HG02642 (cell line): ENCODE measurements around the gene HES7.

Source experiments
- ATAC-seq: cut with Tn5 transposase; IDR thresholded peaks from one replicate; pipeline ENCODE4 v1.9.1; 2021; ENCODE audit warnings: mild to moderate bottlenecking; ENCODE audit not compliant: unreplicated experiment, poor library complexity

The HES7 gene

DNA sequence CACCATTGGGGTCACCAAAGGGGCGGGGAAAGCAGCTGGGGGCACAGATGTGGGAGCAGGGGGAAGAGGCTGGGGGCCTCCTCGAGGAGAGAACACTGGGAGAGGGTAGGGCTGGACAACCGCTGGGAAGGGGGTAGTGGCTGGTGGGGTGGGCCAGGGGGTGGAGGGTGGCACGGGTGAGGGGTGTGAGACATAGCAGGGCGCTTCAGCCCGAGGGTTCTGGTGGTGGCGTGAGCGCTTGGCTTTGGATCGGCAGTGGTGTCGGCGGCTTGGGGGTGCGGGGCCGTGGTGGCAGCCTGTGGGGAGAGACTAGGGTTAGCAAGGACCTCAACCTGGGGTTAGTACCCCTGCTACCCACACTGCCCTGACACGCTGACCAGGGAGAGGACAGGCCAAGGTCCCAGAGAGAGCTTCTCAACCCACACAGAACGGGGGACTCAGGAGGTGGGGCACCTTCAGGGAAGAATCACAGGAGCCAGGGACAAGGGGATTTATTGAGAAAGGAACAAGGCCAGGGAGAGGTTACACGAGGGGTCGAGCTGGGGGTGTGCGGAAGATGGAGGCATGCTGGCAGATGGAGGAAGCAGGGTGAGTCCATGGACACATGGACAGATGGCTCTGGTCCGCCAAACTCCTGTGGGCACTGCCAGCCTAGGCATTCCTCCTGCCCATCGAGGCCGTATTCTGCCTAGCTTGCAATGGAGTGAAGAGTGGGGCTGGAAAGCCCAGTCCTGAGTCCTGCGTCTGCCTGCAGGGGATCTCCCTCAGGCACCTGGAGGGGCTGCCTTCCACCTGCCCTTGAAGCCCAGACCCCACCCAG lies 19.9 kb upstream of the HES7 start:
- ATAC-seq: no peak

DNA sequence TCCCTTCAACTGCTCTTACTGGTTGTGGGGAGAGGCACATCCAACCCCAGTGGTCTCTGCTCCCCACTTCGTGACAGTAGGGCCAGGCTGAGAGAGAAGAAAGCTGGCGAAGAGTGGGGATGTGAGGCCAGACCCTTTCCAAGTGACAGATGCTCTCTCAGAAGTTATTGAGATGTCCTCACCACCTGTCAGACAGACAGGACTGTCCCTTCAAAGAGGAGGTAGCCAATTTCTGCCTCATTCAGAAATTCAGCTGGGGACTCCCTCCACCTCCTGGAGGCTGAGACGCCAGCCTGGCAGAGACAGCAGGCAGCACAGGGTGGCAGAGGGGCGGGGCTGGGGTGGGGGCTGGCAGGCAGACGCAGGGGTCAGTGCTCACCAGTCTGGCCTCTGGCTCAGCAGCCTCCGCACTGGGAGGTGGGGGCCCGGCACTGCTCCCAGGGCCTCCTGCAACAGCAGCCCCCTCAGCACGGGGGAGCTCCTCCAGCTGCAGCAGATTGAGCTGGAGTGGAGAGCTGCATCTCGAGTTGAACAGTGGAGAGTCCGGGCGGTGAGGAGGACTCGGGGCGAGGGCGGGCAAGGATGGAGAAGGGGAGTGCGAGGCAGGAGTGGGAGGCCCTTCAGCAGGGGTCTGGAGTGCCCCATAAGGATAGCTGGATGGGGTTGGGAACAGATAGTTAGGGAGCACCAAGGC lies 19.1 kb upstream of the HES7 start:
- ATAC-seq: no peak

DNA sequence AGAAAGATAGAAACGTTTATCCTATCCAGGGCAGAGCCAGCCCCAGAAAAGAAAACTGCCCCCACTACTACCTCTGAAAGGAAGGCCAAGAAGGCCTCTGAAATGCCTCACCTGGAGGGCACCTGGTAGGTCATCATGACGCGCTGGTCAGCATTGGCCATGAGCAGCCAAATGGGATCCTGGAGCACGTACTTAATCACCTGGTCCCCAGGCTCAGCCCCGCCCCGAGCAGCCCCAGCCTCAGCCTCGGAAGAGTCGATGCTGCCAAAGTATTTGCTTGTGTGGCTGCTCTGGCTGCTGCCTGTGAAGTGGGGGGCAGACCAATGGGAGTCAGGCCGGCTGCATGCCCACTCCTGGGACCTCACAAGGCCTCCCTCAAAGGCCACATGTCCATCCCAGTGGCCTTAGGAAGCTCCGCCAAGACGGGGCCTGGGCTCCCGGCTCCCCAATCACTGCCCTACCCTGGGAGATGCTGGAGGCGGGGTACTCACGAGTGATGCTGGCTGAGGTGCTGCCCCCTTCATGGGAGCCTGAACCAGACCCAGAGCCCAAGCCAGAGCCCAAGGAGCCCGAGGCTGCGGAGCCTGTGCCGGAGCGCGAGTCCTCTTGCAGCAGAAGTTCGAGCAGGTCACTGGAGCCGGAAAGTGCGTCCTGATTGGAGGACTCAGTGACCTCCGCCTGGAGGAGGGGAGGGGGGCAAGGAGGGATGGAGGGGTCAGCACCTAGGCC lies 18.4 kb upstream of the HES7 start:
- no peak for ATAC-seq

DNA sequence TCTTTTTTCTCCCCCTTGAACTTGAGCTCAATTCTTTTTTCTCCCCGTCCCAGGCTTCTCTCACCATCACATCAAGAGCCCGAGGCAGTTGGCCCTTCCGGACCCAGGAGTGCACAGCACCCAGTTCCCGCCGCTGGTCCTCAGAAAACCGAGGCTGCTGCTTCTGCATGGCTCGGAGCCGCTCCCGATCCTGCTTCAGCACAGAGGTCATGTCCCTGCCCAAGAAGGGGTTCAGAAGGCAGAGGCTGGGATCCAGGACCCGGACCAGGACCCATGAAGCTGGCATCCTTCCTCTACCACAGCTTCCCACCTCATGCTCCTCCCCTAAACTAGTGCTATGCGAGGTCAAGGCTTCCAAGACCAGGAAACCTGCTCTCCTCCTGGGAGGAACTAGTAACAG lies 17.8 kb upstream of the HES7 start:
- no peak for ATAC-seq

DNA sequence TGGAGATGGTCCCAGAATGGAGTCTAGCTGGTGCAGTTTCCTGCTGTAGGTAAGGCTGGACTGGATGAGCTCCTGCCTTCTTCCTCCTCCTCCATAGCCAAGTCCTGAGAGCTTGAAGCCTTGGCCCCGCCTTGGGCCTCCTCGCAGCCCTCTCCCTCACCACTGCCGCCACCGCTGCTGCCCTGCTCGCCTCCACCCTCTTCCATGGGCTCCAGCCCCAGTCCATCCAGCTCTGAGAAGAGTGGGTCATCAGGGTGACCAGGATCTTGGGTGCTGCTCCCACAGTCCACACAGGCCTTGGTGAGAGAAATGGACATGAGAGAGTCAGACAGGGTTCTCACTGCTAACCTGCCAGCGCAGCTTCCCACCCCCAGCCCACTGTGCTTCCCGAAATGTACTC lies 17.1 kb upstream of the HES7 start:
- ATAC-seq: no peak

DNA sequence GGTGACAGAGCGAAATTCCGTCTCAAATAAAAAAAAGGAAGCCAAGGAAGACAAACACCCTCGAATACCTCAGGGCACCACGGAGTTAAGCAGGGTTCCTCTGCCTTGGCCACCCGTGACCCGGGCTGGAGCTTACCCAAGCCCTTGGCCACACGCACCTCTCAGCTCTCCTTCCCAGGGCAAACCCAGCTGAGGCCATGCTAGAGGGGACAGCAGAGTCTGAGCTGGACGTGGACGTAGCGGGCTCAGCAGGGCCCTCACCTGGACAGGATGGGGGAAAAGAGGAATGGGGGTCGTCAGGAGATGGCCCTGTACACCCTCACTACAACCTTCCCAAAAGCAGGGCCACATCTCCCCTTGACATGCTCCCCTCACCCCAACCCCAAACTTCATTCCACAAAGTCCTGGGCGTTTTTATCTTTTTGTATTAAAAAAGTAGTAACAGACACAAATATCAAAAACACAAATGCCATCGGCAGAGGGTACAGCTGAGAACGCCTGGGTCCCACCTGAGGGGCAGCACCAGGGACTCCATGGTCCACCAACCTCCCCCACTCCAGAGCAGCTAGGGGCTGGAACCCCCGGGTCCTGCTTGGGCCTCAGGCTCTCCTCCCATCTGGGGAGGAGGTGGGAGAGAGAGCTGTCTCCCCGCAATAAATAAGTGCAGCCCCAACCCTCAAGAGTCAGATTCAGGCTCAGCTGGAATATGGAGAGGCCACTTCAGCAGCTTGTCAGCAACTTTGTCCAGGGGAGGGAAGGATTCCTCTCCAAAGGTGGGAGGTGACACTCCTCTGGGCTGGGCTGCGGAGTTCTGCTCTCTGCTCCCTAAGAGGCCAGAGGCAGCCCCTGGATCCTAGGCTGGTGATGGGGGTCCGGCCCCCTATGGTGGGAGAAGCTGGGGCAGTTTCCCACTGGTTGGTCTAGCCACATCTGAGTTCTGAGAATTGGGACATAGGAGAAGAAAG lies 16.4 kb upstream of the HES7 start:
- ATAC-seq: no peak

DNA sequence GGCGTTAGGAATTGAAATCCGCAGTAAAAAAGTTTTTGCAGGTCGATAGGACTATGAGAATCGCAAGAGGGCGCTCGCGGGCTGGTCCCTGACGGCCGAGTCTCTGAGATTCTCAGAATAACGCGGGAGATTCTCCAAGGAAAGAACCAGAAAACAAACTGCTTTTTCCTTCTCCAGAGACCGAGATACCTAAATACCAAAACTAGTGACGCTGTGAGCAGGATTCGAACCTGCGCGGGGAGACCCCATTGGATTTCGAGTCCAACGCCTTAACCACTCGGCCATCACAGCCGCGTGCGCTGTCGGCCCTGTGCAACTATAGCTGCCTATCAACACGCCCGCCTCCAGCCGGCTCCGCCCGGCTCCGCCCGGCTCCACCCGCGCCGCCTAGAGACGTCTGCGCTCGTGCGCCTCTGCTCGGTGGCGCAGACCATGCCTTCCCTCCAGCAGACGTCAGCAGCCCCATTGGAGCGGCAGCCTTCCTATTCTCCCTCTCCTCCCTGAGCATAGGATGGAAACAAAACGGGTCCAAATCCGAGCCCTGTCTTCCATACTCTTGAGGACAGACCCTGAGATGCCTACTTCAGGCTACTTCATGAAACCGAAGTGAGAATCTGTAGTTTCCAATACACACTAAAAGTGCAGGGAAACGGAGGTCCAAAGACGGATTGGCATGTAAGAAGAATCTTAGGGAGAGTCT lies 14.9 kb upstream of the HES7 start:
- ATAC-seq: peak; percentile 91

DNA sequence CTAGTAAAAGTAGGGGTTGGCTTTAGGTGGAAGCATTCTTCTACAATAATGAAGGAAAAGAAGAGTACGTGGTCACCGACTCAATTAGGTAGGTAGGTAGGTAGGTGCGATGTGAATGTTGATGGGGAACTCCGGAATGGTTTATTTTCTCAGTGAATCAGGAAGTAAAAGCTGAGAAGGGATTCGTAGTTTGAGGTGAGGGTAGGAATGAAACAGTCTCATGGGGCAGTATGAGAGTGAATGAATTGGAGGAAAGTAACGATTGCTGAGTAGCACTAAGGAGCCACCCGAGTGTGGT lies 14.4 kb upstream of the HES7 start:
- no peak for ATAC-seq

DNA sequence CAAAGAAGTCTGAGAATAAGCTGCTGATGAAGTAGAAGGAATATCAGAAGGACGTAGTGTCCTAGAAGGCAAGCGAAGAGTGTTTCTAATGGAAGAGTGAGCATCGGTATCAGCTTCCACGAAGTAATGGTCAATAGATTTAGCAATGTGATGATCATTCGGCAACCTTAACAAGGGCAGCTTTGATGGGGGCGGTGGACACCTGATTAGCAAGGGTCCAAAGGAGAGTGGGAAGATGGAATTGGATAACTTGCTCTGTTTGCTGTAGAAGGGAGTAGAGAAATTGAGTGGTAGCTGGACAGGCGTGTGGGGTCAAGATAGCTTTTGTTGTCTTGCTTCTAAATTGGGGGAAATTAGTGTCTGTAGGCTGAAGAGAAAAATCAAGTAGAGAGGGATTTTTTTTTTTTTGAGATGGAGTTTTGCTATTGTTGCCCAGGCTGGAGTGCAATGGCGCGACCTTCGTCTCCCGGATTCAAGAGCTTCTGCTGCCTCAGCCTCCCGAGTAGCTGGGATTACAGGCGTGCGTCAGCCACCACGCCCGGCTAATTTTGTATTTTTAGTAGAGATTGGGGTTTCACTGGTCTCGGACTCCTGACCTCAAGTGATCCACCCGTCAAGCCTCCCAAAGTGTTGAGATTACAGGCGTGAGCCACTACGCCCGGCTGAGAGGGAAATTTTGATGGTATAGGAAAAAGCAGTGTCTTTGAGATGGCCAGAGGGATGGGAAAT lies 13.9 kb upstream of the HES7 start:
- no peak for ATAC-seq

DNA sequence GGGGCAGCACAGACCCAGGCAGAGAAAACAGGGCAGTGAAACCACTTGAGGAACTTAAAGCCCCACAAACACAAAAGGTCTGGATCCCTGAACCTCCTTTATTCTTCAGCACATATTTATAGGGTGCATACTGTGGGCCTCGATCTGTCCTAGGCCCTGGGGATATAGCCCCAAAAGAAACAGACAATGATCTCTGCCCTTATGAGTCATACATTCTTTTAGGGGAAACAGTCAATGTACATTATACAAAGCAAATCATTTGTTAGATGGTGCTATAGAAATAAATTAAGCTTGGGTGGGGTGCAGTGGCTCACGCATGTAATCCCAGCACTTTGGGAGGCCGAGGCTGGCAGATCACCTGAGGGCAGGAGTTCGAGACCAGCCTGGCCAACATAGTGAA lies 10.0 kb upstream of the HES7 start:
- ATAC-seq: no peak

DNA sequence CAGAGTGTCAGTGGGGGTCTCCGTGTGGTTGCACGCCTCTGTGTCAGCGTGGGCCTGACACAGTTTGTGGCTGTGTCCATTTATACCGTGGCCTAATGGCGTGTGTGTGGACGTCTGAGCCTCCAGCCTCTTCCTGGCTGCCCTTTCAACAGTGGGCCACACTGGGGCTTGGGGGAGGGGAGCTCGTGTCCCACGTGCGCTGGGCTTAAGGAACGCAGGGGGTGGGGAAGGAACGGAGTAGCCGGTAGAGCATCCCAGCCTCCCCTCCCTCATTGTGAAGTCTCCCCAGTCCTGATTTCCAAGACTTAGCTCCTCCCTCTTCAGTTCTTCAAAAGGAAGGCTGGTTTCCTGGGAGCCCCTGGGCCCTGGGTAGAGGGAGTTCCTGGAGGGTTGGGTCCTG lies 9.5 kb upstream of the HES7 start:
- ATAC-seq: no peak

DNA sequence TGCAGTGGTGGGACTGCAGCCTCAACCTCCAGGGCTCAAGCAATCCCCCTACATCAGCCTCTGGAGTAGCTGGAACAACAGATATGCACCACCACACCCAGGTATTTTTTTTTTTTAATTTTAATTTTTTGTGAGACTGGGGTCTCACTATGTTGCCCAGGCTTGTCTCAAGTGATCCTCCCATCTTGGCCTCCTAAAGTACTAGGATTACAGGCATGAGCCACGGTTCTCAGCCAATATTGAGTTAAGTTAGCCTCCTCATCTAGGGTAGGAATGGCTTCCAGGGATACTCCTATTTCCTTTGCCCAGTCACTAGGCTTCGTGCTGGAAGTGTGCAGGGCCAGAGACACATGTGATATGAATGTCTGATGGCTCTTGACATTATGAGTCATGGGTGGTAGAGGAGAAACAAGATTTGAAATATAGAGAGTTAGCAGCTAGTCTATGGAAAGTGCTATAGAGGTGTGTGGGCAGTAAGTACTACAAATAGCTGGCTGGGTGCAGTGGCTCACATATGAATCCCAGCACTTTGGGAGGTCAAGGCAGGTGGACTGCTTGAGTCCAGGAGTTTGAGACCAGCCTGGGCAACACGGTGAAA lies 8.0 kb upstream of the HES7 start:
- no peak for ATAC-seq

DNA sequence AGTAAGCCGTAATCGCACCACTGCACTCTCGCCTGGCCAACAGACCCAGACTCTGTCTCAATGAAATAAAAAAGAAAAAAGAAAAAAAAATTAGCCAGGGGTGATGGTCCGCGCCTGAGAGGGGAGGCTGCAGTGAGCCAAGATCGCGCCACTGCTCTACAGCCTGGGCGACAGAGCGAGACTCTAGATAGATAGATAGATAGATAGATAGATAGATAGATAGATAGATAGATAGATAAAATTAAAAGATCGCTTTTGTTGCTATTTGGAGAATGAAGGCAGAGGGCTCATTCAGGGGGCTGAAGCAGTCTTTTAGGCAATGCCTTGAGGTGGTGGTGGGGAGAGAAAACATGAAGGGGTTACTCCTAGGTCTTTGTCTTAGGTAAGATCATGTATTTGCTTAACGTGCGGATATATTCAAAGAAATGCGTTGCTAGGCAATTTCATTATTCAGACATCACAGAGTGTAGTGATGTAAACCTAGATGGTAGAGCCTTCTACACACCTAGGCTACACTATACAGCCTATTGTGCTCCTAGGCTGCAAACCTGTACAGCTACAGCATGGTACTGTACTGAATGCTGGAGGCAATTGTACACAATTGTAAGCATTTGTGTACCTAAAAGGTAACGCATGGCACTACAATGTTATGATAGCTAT lies 4.3 kb upstream of the HES7 start:
- no peak for ATAC-seq

DNA sequence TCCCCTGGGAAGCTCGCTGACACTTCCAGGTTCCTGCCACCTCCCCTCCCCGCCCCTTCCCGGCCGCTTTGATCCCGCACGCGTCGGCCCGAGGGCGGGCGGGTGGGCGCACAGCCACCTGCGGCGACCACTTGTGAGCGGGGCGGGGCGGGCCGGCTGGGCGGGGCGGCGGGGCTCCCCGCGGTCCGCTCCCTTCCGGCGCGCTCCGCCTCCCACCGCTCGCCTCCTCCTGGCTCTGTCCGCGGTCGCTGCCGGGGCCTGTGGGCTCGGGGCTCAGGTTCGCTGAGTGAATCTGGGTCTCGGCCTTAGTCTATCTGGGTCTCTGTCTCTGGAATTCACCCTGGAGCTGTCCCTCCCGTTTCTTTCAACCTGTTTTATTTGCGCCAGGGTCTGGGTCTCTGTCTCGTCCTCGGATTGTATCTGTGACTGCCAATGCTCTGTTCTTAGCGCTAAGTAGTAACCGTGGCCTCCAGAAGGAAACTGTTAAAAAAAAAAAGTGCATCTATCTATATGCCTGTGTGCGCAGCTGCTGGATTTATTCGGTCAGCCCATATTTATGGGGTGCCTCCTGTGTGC lies 2.7 kb upstream of the HES7 start:
- peak; percentile 39 for ATAC-seq

DNA sequence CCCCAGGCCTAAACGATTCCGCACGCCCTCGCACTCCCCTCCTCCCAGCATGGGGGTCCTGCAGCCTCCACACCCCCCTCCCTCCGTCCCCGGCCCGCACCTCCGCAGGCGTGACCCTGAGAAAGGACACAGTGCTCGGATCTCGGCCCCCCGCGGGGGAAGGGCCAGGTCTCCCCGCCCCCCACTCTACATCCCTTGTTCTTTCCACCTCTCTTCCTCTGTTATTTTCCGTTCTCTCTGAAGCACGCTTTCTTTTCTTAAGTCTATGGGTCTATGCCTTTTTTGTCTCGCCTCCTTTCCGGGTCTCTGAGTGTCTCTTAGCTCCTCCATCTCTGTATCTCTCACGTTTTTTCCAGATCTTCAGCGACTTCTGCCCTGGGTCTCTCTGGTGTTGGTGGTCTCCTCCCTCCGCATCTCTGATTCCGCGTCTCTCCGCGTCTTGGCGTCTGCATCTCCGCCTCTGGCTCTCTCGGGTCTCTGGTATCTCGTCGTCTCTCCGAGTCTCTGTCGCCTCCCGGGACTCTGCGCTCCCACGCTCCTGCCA lies 2.1 kb upstream of the HES7 start:
- no peak for ATAC-seq

DNA sequence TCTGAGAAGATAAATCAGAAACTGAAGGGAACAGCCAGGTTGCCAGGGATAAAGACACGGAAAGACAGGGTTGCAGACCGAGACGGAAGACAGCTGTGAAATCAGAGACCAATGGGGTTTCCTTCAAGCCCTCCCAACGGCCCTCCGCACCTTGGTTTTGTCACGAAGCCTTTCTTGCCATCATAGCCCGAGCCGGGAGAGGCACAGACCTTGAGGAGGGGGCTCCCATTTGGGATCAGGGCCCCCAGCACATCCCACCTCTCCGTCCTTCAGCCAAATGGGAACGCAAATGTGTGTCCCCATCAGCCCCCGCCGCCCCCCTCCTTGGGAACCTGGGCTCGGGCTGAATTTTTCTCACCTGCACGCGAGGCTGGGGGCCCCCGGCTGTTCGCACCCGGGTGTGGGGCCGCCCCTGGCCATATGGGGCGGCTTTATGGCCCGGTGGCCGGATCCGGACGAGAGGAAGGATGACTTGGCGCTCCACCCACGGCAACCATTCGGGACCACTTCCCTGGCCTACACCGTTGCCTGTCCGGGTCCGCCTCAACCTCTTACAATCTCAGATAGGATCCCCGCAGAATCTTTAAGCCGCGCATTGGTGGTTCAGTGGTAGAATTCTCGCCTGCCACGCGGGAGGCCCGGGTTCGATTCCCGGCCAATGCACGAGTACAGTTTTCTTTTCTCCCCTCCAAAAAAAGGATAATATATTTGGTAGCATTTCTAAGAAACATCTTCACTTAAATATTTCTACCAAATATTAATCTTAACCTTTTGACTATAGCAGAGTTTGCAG lies 1.4 kb upstream of the HES7 start:
- ATAC-seq: peak; percentile 29
